ENCODE data around the gene BABAM2. TPM values are rescaled to one million over a fixed set of nuclear protein-coding genes. Genes with fewer than 3 reads are reported as not detected.

Gene BABAM2
- total RNA-seq, 4 donors from 2014 or later, result 57.2 to 72.2 (median 67.5) TPM

- intact Hi-C loops (cut with DNase I; ENCODE audit: low total_unique reads), result no loop called here
- DNase-seq (no peak), ATAC-seq (no peak)
- Histone ChIP-seq H3K4me1 (peaks cover 28 to 37% of the 10 kb centered on the region in 2 donors), H3K36me3 (no peaks in the 10 kb centered on the region), H3K9me3 (no peaks in the 10 kb centered on the region), H3K4me3 (no peak overlapping the region), H3K27ac (no peak overlapping the region), H3K27me3 (no peaks in the 10 kb centered on the region)
- TF ChIP-seq CTCF (IDR thresholded peaks at IDR 0.05 in 4 of 5, conservative IDR thresholded peaks at IDR 0.05 in 1 of 5) (no peak), POLR2A (IDR thresholded peaks at IDR 0.05) (no peak)
- in situ Hi-C loops (cut with MboI; ENCODE audit: low sequenced_read_pairs in 4 of 4), result no loop called here
Measured at GRCh38 chr2:28325173-28325566, 434.6 kb downstream of the BABAM2 start.

GRCh38 chr2:28325567-28326468, 435.3 kb downstream of the BABAM2 start:
- no peaks in the 10 kb centered on the region for H3K27me3 ChIP-seq
- in situ Hi-C loops (cut with MboI; ENCODE audit: low sequenced_read_pairs in 4 of 4) (no loop called here), intact Hi-C loops (cut with DNase I; ENCODE audit: low total_unique reads) (no loop called here)
- H3K9me3 ChIP-seq, result no peaks in the 10 kb centered on the region
- H3K27ac ChIP-seq, result no peak overlapping the region
- no peak for DNase-seq
- ATAC-seq, result no peak
- H3K4me3 ChIP-seq, result no peak overlapping the region
- TF ChIP-seq CTCF (IDR thresholded peaks at IDR 0.05 in 4 of 5, conservative IDR thresholded peaks at IDR 0.05 in 1 of 5) (no peak), POLR2A (IDR thresholded peaks at IDR 0.05) (no peak)
- peaks cover 24 to 31% of the 10 kb centered on the region in 2 donors for H3K4me1 ChIP-seq
- H3K36me3 ChIP-seq, result no peaks in the 10 kb centered on the region

GRCh38 chr2:28326469-28326805, 435.9 kb downstream of the BABAM2 start:
- in situ Hi-C loops (cut with MboI; ENCODE audit: low sequenced_read_pairs in 4 of 4) (no loop called here), intact Hi-C loops (cut with DNase I; ENCODE audit: low total_unique reads) (no loop called here)
- no peaks in the 10 kb centered on the region for H3K27me3 ChIP-seq
- ATAC-seq (no peak), DNase-seq (no peak)
- TF ChIP-seq POLR2A (IDR thresholded peaks at IDR 0.05) (no peak), CTCF (IDR thresholded peaks at IDR 0.05 in 4 of 5, conservative IDR thresholded peaks at IDR 0.05 in 1 of 5) (no peak)
- H3K4me3 ChIP-seq, result no peak overlapping the region
- H3K36me3 ChIP-seq, result no peaks in the 10 kb centered on the region
- no peak overlapping the region for H3K27ac ChIP-seq
- no peaks in the 10 kb centered on the region for H3K9me3 ChIP-seq
- peaks cover 24 to 27% of the 10 kb centered on the region in 2 donors for H3K4me1 ChIP-seq

GRCh38 chr2:28326881-28327505, 436.5 kb downstream of the BABAM2 start:
- no peak overlapping the region for H3K4me3 ChIP-seq
- H3K36me3 ChIP-seq, result no peaks in the 10 kb centered on the region
- no peak for TF ChIP-seq CTCF (IDR thresholded peaks at IDR 0.05 in 4 of 5, conservative IDR thresholded peaks at IDR 0.05 in 1 of 5)
- TF ChIP-seq POLR2A (IDR thresholded peaks at IDR 0.05), result no peak
- no peak for ATAC-seq
- H3K4me1 ChIP-seq, result peaks cover 27% of the 10 kb centered on the region in 2 donors
- in situ Hi-C loops (cut with MboI; ENCODE audit: low sequenced_read_pairs in 4 of 4) (no loop called here), intact Hi-C loops (cut with DNase I; ENCODE audit: low total_unique reads) (no loop called here)
- H3K9me3 ChIP-seq, result no peaks in the 10 kb centered on the region
- peak in 1 of 2 donors; percentile 16 for DNase-seq
- no peaks in the 10 kb centered on the region for H3K27me3 ChIP-seq
- H3K27ac ChIP-seq, result peak overlapping the region in 2 of 4 donors; percentile 21 to 46

Data from gastrocnemius medialis (tissue), 4 donors.